Ovary (tissue), 3 donors: ENCODE results near the gene F7.

Experiments used
- POLR2A ChIP-seq: fragments of 450-650 bp; IDR thresholded peaks from one replicate; pipeline ENCODE4 v1.6.1; 2017; ENCODE audit warnings: antibody characterized with exemption, mild to moderate bottlenecking, moderate library complexity
- TF ChIP-seq, protein P1 (sequence below), 3 donors: fragments of 450-650 bp in 2 of 3; fragments of 200-600 bp in 1 of 3; IDR thresholded peaks; one replicate each; pipeline versions ENCODE4 v1.5.1 to v1.8.0; 2016 to 2022; ENCODE audit warnings: antibody characterized with exemption in 3 of 3, mild to moderate bottlenecking in 1 of 3
- donor health status: DM: no; HTN: no; CAD: no.

DNA sequence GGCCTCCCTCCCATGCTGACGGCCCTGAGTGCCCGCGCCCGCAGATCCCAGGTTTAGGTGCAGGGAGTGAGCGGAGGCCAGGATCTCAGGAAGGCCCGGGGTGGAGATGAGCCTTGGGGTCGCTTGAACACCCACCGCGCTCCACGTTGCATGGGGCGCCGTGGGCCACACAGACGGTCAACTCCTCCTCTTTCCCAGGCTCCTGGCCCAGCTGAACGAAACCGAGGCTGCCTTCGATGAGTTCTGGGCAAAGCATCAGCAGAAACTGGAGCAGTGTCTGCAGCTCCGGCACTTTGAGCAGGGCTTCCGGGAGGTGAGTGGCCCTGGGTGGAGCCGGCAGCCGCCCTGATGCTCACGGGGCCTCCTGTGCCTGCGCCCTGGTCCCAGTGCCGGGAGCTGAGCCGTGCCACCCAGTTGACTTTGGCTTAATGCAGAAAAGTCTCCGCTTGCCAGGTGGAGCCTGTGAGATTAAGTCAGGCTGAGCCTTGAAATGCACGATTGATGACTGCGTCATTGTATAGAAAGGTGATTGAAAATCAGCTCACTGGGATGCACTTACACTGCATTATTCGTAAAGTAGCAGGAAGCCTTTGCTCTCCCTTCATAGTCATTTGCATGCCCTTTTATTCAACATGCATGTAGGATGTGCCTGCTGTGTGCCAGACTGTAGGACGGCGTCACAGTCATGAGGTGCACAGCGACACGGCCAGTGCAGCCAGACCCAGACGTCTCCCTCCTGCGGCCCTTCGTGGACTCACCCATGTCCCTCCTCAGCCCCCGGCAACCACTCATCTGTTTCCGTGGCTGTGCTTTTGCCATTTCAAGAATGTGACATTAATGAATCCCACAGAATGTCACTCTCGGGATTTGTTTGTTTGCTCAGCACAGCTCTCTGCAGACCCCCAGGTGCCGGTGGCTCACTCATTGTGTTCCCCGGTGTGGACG is 35.5 kb upstream of the F7 start:
- no peak for TF ChIP-seq POLR2A
- TF ChIP-seq, protein P1, sequence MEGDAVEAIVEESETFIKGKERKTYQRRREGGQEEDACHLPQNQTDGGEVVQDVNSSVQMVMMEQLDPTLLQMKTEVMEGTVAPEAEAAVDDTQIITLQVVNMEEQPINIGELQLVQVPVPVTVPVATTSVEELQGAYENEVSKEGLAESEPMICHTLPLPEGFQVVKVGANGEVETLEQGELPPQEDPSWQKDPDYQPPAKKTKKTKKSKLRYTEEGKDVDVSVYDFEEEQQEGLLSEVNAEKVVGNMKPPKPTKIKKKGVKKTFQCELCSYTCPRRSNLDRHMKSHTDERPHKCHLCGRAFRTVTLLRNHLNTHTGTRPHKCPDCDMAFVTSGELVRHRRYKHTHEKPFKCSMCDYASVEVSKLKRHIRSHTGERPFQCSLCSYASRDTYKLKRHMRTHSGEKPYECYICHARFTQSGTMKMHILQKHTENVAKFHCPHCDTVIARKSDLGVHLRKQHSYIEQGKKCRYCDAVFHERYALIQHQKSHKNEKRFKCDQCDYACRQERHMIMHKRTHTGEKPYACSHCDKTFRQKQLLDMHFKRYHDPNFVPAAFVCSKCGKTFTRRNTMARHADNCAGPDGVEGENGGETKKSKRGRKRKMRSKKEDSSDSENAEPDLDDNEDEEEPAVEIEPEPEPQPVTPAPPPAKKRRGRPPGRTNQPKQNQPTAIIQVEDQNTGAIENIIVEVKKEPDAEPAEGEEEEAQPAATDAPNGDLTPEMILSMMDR (IDR thresholded peaks at IDR 0.05) = no peak
